H1 (cell line): Measurements from ENCODE around the gene SOBP.

Source experiments
- CBX8 ChIP-seq: fragments of 300-800, 300-1000 bp; sonication (generic); IDR thresholded peaks from 2 replicates; pipeline ENCODE4 v1.7.1; 2016; ENCODE audit warnings: low read depth, low read length, borderline replicate concordance
- CTCF ChIP-seq, 3 experiments: IDR thresholded peaks; 1 replicate in 2 of 3; 2 replicates in 1 of 3; pipeline versions ENCODE4 v1.5.1 to v1.6.1; 2011; ENCODE audit warnings: low read length in 3 of 3, mild to moderate bottlenecking in 3 of 3, inconsistent platforms in 2 of 3, low read depth in 1 of 3, moderate library complexity in 1 of 3; ENCODE audit not compliant: insufficient read depth in 1 of 3; ENCODE audit errors: control extremely low read depth in 1 of 3
- EP300 ChIP-seq, 2 experiments: IDR thresholded peaks; 1 replicate in 1 of 2; 2 replicates in 1 of 2; pipeline ENCODE4 v1.6.1; 2011 to 2012; ENCODE audit warnings: low read depth in 2 of 2, low read length in 2 of 2, mild to moderate bottlenecking in 2 of 2, borderline replicate concordance in 1 of 2, inconsistent platforms in 1 of 2, moderate library complexity in 1 of 2
- EZH2 ChIP-seq: fragments of 200-600 bp; sonication (generic); IDR thresholded peaks from 2 replicates; pipeline ENCODE4 v1.7.1; 2012; ENCODE audit warnings: low read depth, mild to moderate bottlenecking, moderate library complexity, low read length, inconsistent platforms; ENCODE audit not compliant: severe bottlenecking
- GABPA ChIP-seq: IDR thresholded peaks from 2 replicates; pipeline ENCODE4 v1.6.1; 2011; ENCODE audit warnings: mild to moderate bottlenecking, low read length, moderate library complexity, borderline replicate concordance; ENCODE audit not compliant: insufficient read depth
- JUND ChIP-seq: IDR thresholded peaks from 2 replicates; pipeline ENCODE4 v1.6.1; 2011; ENCODE audit warnings: mild to moderate bottlenecking, improper control_type of control experiment, low read length
- POLR2A ChIP-seq, 2 experiments: IDR thresholded peaks; 1 replicate in 1 of 2; 2 replicates in 1 of 2; pipeline ENCODE4 v1.6.1; 2011; ENCODE audit warnings: low read depth in 2 of 2, low read length in 2 of 2, mild to moderate bottlenecking in 2 of 2; ENCODE audit errors: control extremely low read depth in 1 of 2
- POLR2AphosphoS5 ChIP-seq: IDR thresholded peaks from 2 replicates; pipeline ENCODE4 v1.6.1; 2011; ENCODE audit warnings: low read depth, low read length
- SP2 ChIP-seq: IDR thresholded peaks from 2 replicates; pipeline ENCODE4 v1.6.1; 2012; ENCODE audit warnings: mild to moderate bottlenecking, low read length, inconsistent platforms
- SUZ12 ChIP-seq: fragments of 200-600 bp; sonication (generic); IDR thresholded peaks from 2 replicates; pipeline ENCODE4 v1.6.1; 2012; ENCODE audit warnings: mild to moderate bottlenecking, inconsistent platforms, low read length, moderate library complexity, mixed read lengths
- TAF1 ChIP-seq: IDR thresholded peaks from 2 replicates; pipeline ENCODE4 v1.6.1; 2011; ENCODE audit warnings: mild to moderate bottlenecking, low read depth, low read length
- TEAD4 ChIP-seq: IDR thresholded peaks from 2 replicates; pipeline ENCODE4 v1.6.1; 2012; ENCODE audit warnings: low read depth, low read length, inconsistent platforms, mixed read lengths
- ZNF274 ChIP-seq: IDR thresholded peaks from 2 replicates; pipeline ENCODE4 v1.7.0; 2012; ENCODE audit warnings: low read length, borderline replicate concordance; ENCODE audit errors: extremely low read depth

- TF ChIP-seq EP300 (IDR thresholded peaks at IDR 0.05; ENCODE audit: borderline replicate concordance in 1 of 2, low read depth in 2 of 2, low read length in 2 of 2) = no peak
- TF ChIP-seq TEAD4 = no peak
- no peak for TF ChIP-seq POLR2AphosphoS5
- no peak for TF ChIP-seq CTCF (IDR thresholded peaks at IDR 0.05; ENCODE audit: control extremely low read depth in 1 of 3, insufficient read depth in 1 of 3, low read depth in 1 of 3, low read length in 3 of 3)
- no peak for TF ChIP-seq EZH2
- TF ChIP-seq POLR2A (IDR thresholded peaks at IDR 0.05; ENCODE audit: control extremely low read depth in 1 of 2, low read depth in 2 of 2, low read length in 2 of 2) = no peak
- no peak for TF ChIP-seq JUND
- TF ChIP-seq ZNF274 = no peak
- TF ChIP-seq SUZ12 = no peak
- no peak for TF ChIP-seq GABPA
- TF ChIP-seq SP2 = no peak
- TF ChIP-seq TAF1 = no peak
- no peak for TF ChIP-seq CBX8
These were observed 152.4 kb downstream of the SOBP start for GRCh38 chr6:107642095-107642860.
